ENCODE measurements around the gene ALDOB. TPM values are rescaled to one million over a fixed set of nuclear protein-coding genes. Genes with fewer than 3 reads are reported as not detected.

The ALDOB gene
- total and polyA plus RNA-seq, 2 of the 8 experiments (the other 6 are each of a cell fraction or from before 2014, with no cell fraction given): not detected

DNA sequence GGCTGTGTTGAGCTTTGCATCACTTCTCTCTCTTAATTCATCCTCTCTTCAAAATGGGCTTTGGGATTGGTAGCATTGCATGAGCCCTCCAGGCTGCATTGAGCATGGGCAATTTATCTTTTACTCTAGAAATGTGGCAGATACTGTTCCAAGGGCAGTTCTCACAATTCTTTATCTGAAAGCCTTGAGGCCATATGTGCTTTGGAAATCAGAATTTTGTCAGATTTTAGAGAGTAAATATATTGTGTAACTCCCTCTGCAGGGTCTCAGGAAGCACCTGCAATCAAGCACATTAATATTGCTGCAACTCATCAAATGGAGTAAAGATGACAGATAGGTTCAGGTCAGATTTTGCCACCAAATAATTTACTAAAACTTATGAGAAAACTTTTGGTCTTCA lies 17.6 kb downstream of the ALDOB start:
- POLR2A ChIA-PET (ENCODE audit: partially characterized antibody): interaction anchor here (2.6 kb wide), 1 partner anchor 19 kb away, joined by 6 read pairs; the partner anchor contains the start of genes MRPL50 and ZNF189
- no peaks in the 10 kb centered on the region for H4K20me1 ChIP-seq (replicated peaks in 1 of 2; ENCODE audit: control insufficient read depth in 1 of 2, insufficient read depth in 2 of 2, low read length in 2 of 2)
- H3K18ac ChIP-seq (ENCODE audit: extremely low read depth, low read length): no peak overlapping the region
- H3K4ac ChIP-seq (replicated peaks; ENCODE audit: insufficient read length, low read depth, low read length): no peak overlapping the region
- H3K4me2 ChIP-seq (ENCODE audit: insufficient read depth in 1 of 2, low read depth in 2 of 2, low read length in 2 of 2): no peak overlapping the region
- FAIRE-seq (no peak), DNase-seq (ENCODE audit: low read depth in 1 of 2, low spot score in 2 of 2) (no peak)
- H3K36me3 ChIP-seq (ENCODE audit: control insufficient read depth in 2 of 4, insufficient read depth in 4 of 4, low read length in 3 of 4): no peaks in the 10 kb centered on the region
- H3K23me2 ChIP-seq (ENCODE audit: low read depth, low read length): no peaks in the 10 kb centered on the region; the same call in 1 of the 2 replicates
- no peak overlapping the region for H2BK5ac ChIP-seq (ENCODE audit: low read depth, low read length)
- H4K8ac ChIP-seq (ENCODE audit: extremely low read depth, insufficient read depth, low read length): no peak overlapping the region
- H3K56ac ChIP-seq (replicated peaks; ENCODE audit: insufficient read length, low read depth, low read length): no peak overlapping the region
- no peak overlapping the region for H2BK120ac ChIP-seq (replicated peaks; ENCODE audit: low read depth, low read length)
- no peak overlapping the region for H3K14ac ChIP-seq (ENCODE audit: insufficient read length)
- H2AFZ ChIP-seq (ENCODE audit: low read length): no peak overlapping the region
- H4K91ac ChIP-seq (replicated peaks; ENCODE audit: insufficient read length, low read length): no peak overlapping the region
- no peak overlapping the region for H3K9ac ChIP-seq (replicated peaks in 1 of 4; ENCODE audit: extremely low read depth in 1 of 4, low read depth in 3 of 4, low read length in 3 of 4)
- H3K4me1 ChIP-seq (replicated peaks in 1 of 4; ENCODE audit: control insufficient read depth in 3 of 4, insufficient read depth in 4 of 4, low read length in 3 of 4): no peaks in the 10 kb centered on the region
- no peak overlapping the region for H2BK12ac ChIP-seq (ENCODE audit: low read depth, low read length)
- no peak overlapping the region for H2BK20ac ChIP-seq (ENCODE audit: low read length)
- no peak overlapping the region for H2BK15ac ChIP-seq (ENCODE audit: low read length)
- no peak overlapping the region for H4K5ac ChIP-seq (ENCODE audit: insufficient read length, low read depth, low read length)
- H3K27me3 ChIP-seq (replicated peaks in 1 of 4; ENCODE audit: control insufficient read depth in 3 of 4, extremely low read depth in 1 of 4, insufficient read depth in 3 of 4, low read length in 3 of 4): no peaks in the 10 kb centered on the region
- no peaks in the 10 kb centered on the region for H3K79me1 ChIP-seq (ENCODE audit: low read depth, low read length)
- no peak overlapping the region for H3K23ac ChIP-seq (ENCODE audit: insufficient read length)
- TF ChIP-seq CHD2 (IDR thresholded peaks at IDR 0.05; ENCODE audit: low read length) (no peak), SP4 (IDR thresholded peaks at IDR 0.05; ENCODE audit: low read length) (no peak), USF2 (IDR thresholded peaks at IDR 0.05; ENCODE audit: low read length) (no peak)
- H3K27ac ChIP-seq (ENCODE audit: low read depth, low read length): no peak overlapping the region
- no peak overlapping the region for H3K4me3 ChIP-seq (ENCODE audit: extremely low read depth in 1 of 4, insufficient read depth in 2 of 4, low read depth in 3 of 4, low read length in 4 of 4)
- no peak overlapping the region for H2AK5ac ChIP-seq (ENCODE audit: low read depth, low read length)
- no peaks in the 10 kb centered on the region for H3K9me3 ChIP-seq (ENCODE audit: insufficient read depth in 2 of 2, low read depth in 1 of 2, low read length in 1 of 2)
- CTCF ChIA-PET (ENCODE audit: partially characterized antibody): interaction anchor here (1.8 kb wide), 1 partner anchor 112 kb away, joined by 4 read pairs; no protein-coding TSS in a partner anchor
- H3K79me2 ChIP-seq (ENCODE audit: control insufficient read depth in 1 of 2, insufficient read depth in 2 of 2, low read length in 2 of 2): no peaks in the 10 kb centered on the region
